GM23338 (cell line): ENCODE data around the gene RNF103.

Source experiments
- EZH2 ChIP-seq: fragments of 200-600 bp; sonication (generic); IDR thresholded peaks from one replicate; pipeline ENCODE4 v1.8.0; 2017; ENCODE audit warnings: antibody characterized with exemption, mild to moderate bottlenecking, low read depth; ENCODE audit not compliant: unreplicated experiment
- TF ChIP-seq, protein P1 (sequence below), 2 experiments: fragments of 200-600 bp in 1 of 2; sonication (generic) in 1 of 2; conservative IDR thresholded peaks; 2 replicates each; pipeline versions ENCODE4 v1.5.1 to v1.6.1; 2016 to 2017; ENCODE audit warnings: antibody characterized with exemption in 2 of 2, low read depth in 2 of 2, mild to moderate bottlenecking in 2 of 2, moderate library complexity in 1 of 2
- TF ChIP-seq, protein P2 (sequence below): IDR thresholded peaks from one replicate; pipeline ENCODE4 v1.6.1; 2018; ENCODE audit warnings: antibody characterized with exemption; ENCODE audit not compliant: unreplicated experiment

DNA sequence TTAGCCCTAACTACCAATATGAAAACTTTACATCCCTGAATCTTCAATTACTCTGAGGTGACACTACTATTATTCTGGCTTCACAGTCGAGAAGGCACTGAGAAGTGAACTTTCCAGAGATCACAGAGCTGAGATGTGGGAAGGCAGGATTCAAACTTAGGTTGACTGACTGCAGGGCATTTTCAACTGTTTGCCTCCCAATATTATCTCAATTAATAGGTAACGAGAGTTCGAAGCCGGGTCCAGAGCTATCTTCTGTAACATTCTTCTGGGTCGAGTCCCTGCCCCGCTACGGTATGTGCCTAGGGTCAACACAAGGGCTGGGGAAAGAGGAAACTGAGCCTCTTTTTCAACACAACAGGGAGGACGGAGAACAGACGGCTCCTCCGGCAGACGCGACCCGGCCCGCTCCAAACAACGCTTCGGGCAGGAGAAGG lies 61.2 kb downstream of the RNF103 start:
- no peak for TF ChIP-seq EZH2
- TF ChIP-seq, protein P1, sequence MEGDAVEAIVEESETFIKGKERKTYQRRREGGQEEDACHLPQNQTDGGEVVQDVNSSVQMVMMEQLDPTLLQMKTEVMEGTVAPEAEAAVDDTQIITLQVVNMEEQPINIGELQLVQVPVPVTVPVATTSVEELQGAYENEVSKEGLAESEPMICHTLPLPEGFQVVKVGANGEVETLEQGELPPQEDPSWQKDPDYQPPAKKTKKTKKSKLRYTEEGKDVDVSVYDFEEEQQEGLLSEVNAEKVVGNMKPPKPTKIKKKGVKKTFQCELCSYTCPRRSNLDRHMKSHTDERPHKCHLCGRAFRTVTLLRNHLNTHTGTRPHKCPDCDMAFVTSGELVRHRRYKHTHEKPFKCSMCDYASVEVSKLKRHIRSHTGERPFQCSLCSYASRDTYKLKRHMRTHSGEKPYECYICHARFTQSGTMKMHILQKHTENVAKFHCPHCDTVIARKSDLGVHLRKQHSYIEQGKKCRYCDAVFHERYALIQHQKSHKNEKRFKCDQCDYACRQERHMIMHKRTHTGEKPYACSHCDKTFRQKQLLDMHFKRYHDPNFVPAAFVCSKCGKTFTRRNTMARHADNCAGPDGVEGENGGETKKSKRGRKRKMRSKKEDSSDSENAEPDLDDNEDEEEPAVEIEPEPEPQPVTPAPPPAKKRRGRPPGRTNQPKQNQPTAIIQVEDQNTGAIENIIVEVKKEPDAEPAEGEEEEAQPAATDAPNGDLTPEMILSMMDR (conservative IDR thresholded peaks at IDR 0.05; ENCODE audit: low read depth in 2 of 2) = no peak
- TF ChIP-seq, protein P2, sequence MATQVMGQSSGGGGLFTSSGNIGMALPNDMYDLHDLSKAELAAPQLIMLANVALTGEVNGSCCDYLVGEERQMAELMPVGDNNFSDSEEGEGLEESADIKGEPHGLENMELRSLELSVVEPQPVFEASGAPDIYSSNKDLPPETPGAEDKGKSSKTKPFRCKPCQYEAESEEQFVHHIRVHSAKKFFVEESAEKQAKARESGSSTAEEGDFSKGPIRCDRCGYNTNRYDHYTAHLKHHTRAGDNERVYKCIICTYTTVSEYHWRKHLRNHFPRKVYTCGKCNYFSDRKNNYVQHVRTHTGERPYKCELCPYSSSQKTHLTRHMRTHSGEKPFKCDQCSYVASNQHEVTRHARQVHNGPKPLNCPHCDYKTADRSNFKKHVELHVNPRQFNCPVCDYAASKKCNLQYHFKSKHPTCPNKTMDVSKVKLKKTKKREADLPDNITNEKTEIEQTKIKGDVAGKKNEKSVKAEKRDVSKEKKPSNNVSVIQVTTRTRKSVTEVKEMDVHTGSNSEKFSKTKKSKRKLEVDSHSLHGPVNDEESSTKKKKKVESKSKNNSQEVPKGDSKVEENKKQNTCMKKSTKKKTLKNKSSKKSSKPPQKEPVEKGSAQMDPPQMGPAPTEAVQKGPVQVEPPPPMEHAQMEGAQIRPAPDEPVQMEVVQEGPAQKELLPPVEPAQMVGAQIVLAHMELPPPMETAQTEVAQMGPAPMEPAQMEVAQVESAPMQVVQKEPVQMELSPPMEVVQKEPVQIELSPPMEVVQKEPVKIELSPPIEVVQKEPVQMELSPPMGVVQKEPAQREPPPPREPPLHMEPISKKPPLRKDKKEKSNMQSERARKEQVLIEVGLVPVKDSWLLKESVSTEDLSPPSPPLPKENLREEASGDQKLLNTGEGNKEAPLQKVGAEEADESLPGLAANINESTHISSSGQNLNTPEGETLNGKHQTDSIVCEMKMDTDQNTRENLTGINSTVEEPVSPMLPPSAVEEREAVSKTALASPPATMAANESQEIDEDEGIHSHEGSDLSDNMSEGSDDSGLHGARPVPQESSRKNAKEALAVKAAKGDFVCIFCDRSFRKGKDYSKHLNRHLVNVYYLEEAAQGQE = no peak
